ENCODE data around the gene MARCKSL1.
"Not testable (repeated sequence)": the region's sequence is repeated elsewhere in the genome, so short reads cannot be mapped to it uniquely, and the experiment has no call there.

Gene MARCKSL1, protein sequence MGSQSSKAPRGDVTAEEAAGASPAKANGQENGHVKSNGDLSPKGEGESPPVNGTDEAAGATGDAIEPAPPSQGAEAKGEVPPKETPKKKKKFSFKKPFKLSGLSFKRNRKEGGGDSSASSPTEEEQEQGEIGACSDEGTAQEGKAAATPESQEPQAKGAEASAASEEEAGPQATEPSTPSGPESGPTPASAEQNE

DNA sequence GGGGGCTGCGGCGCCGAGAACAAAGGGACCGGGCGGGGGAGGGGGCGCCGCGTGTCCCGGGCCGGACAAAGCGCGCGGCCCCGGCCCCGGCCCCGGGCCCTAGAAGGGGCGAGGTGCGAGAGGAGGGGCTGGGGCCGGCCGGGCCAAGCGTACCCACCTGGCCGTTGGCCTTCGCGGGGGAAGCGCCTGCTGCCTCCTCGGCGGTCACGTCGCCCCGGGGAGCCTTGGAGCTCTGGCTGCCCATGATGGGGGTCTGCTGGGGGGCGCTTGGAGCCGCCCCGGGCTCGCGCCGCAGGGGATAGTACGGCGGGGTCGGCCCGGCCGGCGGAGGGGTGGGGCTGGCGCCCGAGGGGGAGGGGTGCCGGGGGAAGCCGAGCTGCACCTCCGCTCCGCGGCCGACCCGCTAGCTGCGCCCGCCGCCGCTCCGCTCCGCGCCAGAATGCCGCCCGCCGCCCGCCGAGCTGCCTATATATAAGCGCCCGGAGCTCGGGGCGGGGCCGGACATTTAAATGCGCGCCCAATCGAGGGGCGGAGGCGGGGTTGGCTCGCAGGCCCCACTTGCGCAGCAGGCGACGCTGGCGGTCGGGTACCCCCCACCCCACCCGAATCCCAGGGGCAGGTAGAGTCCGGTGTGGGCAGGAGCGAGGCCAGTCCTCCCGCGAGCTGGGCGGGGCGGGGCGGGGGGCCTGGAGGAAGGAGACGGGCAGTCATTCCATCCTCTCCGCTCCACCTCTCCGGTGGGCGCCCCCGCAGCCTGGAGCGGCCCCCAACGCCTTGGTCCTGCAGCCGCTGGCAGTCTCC, at the start of gene MARCKSL1:
MARCKSL1 (minus strand) TSS at position 444 of the 801 bp plus-strand sequence; CDS start at position 244, 200 bp downstream.
- peak; percentile 45 for DNase-seq (ENCODE audit: low read depth)

DNA sequence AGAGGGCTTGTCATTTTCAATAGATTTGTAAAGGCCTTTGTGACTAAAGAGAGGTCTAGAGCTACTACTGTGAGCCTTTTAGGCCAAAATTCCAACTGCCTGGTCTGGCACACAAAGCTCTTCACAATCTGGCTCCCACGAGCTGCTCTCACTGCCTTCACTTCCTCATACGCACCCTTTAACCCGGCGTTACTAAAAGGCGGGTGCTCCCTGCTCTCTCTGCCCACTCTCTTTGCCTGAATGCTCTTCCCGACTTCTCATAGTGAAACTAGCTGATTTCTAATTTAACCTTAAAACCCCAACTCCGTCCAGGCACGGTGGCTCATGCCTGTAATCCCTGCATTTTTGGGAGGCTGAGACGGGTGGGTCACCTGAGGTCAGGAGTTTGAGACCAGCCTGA, 44.0 kb upstream of the MARCKSL1 start:
- no peak for DNase-seq (ENCODE audit: low read depth)

DNA sequence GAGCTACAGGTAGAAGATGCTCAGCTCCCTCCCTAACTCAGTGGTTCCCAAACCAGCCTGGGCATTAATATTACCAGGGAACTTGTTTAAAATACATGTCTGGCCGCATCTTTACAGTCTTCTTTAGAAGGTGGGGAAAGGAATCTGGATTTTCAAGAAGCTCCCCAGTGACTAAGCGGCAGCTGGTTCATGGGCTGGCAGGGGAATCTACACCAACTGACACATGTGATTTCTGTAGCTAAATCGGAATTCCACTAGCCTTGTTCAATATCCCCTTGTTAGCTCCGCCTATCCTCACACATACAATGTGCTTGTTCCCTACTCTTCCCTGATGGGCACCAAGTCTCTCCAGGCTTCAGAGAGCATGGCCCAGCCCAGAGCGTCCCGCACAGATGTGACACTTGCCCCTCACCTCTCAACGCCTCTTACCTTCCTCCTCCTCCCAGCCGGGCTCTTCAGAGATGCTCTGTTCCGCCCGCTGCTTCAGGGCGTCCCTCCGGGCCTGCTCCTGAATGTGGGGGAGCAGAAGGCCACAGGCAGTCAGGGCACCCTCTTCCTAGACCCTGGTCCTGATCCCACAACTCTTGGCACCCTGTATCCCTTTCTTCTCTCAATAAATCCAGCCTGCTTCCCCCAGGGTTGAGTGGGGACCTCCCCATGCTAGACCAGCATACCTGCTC, 41.6 kb upstream of the MARCKSL1 start:
- DNase-seq (ENCODE audit: low read depth), result no peak

DNA sequence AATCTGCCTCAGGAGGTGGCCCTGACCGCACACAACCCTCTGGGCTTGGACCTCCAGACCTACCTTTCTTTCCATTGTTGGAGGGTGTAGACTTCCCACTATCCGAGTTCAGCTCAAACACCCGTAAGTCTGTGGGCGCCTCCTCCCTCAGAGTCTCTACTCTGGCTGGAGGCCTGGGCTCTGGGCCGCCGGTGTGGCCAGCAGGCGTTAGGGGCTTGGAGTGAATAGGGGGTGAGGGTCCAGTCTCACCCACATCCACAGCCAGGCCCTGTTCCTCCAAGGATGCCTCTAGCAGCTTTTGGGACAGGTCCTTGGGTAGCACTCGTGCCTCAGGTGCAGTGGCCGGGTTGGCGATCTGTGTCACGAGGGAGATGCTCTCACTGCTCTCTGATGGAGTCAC, 40.2 kb upstream of the MARCKSL1 start:
- no peak for DNase-seq (ENCODE audit: low read depth)

DNA sequence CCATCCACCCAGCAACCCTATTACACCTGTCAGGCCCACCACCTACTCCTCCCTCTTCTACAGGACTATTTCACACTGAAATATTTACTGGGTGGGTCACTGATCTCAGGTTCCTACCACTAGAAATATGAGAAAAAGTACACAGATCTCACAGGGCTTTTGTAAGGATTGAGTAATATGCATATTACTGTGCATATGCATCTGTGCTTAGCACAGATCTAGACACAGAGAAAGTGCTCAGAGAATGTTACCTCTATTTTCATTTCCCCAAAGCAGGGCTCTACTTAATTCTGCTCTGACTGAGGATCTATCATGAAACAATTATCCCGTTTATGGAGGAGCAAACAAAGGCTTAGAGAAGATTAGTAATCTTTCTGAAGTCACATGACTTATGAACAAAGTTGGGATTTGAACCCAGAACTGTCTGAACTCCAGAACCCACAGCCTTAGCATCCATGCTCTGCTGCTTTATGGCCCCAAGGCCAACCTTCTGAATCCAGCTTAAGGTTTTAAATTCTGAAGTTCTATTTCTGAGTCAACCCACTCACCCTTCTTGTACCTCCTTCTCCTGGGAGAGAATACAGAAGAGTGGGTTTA, 38.1 kb upstream of the MARCKSL1 start:
- no peak for DNase-seq (ENCODE audit: low read depth)

DNA sequence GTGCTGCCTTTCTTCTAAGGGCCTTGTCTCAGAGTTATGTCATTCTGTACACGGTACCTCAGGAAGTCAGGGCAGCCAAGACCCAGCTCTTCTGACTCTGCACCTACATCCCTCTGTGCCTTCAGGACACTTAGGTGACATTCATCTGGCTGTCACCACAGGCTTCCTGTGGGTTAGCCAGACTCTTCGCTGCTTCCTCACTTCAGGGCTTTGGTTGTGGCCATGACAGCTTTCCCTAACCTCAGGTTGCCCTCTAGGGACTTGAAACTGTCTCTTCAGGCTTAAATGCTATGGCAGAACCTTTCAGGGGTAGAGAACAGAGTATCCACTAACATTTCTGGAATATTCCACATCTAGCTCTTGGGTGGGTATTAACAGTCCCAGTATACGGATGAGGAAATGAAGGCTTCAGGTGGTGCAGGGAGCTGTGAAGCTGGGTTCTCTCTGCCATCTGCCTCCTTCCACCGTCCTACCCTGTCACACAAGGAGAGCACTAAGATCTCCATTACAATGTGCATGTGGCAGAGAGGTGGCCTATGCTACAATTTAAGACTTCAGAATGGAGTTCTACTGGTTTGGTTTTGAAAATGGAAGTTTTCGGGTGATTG, 36.2 kb upstream of the MARCKSL1 start:
- DNase-seq (ENCODE audit: low read depth), result no peak

DNA sequence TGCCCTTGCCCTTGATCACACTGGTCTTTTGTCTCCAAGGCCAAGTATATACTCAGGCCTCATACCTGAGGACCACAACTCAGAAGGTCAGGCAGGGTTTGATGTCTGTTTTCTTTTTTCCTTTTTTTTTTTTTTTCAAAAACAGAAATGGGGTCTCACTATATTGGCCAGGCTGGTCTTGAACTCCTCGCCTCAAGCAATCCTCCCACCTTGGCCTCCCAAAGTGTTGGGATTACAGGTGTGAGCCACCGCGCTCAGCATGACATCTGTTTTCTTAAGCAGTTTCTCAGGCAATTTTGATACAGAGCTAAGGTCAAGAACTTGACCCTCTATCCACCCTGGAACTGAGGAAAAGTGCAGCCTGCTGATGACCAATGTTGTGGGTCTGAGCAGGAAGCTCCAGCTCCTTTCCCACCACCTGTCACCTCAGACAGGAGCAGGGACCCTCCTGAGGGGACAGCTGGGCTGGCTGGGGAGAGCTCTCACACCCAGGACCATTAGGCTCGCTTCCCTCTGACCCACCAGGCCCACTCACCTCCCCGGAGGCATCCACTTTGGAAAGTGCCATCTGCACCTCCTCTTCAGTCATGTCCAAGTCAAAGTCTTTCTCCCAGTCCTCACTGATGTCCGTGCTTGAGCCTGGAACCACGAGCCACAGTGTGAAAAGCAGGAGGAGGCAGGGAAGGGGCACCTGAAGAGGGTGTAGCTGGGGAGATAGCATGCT, 32.0 kb upstream of the MARCKSL1 start:
- DNase-seq (ENCODE audit: low read depth), result no peak

DNA sequence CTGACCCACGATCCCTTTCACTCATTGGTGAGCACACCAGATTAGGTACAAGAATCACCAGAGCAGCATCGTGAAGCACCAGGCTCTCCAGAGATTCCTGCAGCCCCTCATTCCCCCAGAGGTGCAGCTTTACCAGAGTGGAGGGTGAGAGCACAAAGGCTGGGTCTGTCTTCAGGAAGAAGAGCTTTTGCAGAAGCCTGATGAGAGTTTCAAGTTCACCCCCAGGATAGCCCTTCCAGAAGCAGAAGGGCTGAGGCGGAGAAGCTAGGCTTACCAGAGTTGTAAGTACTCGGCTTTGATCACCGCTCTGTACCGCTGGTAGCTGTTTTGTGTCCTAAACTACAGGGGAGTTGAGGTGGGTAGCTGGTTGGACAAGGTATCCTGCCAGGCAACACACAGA, 29.4 kb upstream of the MARCKSL1 start:
- DNase-seq (ENCODE audit: low read depth), result no peak

DNA sequence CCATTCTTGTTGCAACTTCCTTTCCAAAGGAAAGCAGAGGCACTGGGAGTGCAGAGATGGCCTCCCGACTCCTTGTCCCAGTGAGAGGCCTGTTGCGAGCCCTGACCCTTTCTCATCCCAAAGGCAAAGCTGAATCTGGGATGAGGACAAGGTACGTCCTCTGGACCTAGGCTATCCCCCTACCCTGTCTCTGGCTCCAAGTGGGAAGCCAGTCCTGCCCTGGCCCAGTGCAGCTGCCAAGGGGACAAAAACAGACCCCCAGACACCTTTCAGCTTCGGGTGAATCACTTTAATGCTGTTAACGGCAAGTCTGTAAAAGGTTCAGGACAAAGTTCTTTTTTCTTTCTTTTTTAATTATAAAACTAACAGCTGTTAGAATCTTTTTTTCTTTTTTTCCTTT, 28.8 kb upstream of the MARCKSL1 start:
- no peak for DNase-seq (ENCODE audit: low read depth)

DNA sequence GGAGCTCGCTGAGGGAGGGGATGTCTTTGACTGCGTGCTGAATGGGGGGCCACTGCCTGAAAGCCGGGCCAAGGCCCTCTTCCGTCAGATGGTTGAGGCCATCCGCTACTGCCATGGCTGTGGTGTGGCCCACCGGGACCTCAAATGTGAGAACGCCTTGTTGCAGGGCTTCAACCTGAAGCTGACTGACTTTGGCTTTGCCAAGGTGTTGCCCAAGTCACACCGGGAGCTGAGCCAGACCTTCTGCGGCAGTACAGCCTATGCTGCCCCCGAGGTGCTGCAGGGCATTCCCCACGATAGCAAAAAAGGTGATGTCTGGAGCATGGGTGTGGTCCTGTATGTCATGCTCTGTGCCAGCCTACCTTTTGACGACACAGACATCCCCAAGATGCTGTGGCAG, 27.7 kb upstream of the MARCKSL1 start:
- DNase-seq (ENCODE audit: low read depth), result no peak

DNA sequence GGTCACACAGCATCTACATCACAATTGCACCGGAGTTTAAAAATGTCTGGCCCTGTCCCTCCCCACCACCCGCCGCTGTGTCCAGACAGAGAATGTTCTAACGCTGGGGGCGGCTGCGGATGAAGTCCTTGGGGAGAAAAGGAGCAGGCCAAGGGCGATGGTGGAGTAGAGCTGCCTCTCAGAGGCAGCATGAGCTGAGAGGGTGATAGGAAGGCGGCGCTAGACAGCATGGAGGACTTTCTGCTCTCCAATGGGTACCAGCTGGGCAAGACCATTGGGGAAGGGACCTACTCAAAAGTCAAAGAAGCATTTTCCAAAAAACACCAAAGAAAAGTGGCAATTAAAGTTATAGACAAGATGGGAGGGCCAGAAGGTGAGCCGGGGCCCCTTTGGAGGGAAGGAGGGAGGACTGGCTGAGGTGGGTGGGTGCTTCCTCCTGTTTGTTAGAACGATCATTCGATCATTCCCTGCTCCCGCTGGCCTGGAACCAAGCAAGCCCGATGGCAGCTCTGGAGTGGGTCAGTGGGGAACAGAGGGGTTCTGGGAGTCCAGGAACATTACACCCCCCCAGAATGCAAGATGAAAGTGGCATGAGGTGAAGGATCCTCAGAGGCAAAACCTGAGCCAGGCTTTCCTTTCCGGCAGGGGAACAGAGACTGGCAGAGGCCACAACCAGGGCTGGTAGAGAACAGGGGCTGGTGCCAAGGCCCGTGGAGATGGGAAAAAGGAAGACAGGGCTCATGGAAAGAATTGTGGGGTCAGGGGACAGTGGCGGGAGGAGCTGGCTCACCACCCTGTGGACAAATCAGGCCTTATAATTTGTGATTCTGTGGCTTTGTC, 26.7 kb upstream of the MARCKSL1 start, which contains the start of the genes FAM229A and TSSK3:
FAM229A (minus strand) TSS at position 12 of the 840 bp plus-strand sequence. CDS start 394 bp downstream, outside the sequence.
TSSK3 (plus strand) TSS at position 66 of the 840 bp plus-strand sequence; CDS start at position 229, 163 bp downstream.
- no peak for DNase-seq (ENCODE audit: low read depth)

DNA sequence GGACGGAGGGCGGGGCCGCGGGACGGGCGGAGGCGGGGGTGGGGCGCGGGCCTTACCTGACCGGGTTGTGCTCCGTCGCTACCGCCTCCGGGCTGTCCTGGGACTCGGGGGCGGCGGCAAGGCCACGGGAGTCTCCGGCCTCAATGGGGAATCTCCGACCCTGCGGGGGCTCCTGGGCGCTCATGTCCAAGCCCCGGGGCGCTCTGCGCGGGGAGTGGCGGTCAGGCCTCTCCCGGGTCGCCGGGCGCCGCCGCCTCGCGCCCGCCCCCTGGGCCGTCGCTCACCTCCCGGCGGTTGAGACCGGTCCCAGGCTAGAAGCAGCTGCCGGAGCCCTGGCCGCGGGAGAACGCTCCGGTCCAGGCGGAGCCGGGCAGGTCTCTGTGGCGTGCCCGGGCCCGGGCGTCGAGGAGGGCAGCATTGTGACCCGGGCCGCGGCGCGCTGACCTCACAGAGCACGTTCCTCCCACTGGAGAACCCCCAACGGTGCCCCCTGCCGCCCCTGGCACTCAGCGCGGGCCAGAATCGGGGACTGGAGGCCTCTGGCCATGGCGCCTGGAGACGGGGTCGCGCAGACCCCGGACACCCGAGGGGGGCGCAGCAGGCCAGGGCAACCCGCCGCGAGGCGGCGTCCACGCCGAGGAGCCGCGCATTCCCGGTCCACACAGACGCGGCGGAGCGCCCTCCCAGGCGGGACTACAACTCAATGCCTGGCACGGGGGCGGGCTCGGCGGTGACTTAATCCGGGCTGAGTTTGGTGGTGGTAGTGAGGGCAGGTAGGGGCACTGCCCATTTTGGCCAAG, 25.8 kb upstream of the MARCKSL1 start:
- DNase-seq (ENCODE audit: low read depth), result no peak

DNA sequence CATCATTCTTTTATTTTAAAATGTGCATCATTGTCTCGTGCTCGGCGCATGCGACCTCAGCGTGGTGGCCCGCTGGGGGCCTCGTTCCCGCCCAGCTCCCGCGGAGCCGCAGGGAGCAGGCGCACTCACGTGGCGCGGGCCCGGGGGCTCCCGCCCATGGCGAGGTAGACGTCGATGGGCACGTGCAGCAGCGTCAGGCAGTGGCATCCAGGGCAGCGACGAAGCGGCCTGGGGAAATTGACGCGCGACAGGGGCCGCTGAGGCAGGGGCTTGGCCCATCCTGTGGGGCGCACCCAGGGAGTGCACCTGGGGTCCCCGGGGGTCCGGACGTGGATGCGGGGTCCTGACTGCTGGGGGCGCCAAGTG, 25.3 kb upstream of the MARCKSL1 start:
- DNase-seq (ENCODE audit: low read depth), result no peak

DNA sequence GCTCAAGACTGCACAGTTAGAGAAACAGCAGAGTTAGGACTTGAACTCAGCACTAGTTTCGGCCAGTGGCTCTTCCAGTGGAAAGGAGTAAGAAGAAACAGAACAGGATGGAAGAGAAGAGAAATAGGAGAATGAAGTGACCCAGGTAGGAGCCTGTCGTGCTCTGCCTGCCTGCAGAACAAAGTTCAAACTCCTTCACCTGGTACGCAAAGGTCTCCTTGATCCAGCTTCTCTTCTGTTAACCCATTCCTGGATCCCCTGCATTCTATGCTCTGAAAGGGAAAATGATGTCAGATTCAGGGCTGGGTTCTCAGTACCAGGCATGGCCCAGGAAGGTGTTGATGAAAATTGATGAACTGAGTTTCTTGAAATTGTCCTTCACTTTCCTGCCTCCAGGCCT, 22.4 kb upstream of the MARCKSL1 start:
- no peak for DNase-seq (ENCODE audit: low read depth)

DNA sequence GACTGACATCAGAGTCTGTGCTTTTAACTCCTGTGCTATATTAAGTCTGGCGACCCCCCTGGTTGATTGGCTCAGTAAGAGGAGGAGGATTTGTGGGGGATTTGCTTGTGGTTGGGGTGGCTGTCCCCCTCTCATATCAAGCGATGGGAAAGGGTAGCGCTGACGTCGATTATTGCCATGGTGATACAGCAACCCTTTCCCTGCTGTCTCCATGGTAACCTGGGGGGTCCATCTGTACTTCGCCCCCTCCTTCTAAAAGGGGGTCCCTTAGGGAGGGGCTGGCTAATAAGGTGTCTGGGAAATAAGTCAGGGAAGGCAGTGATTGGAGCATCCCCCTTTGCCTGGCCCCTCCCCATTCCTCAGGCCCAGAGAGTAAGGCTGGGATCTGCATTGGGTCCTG, 21.6 kb upstream of the MARCKSL1 start:
- DNase-seq (ENCODE audit: low read depth), result no peak

DNA sequence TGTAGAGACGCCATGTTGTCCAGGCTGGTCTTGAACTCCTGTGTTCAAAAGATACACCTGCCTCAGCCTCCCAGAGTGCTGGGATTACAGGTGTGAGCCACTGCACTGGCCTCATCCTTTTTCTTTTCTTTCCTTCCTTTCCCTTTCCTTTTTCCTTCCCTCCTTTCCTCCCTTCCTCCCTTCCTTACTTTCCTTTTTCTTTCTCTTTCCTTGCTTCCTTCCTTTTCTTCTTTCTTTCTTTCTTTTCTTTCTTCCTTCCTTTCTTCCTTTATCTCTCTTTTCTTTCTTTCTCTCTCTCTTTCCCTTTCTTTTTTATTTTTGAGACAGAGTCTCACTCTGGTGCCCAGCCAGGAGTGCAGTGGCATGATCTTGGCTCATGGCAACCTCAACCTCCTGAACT, 20.4 kb upstream of the MARCKSL1 start:
- no peak for DNase-seq (ENCODE audit: low read depth)

DNA sequence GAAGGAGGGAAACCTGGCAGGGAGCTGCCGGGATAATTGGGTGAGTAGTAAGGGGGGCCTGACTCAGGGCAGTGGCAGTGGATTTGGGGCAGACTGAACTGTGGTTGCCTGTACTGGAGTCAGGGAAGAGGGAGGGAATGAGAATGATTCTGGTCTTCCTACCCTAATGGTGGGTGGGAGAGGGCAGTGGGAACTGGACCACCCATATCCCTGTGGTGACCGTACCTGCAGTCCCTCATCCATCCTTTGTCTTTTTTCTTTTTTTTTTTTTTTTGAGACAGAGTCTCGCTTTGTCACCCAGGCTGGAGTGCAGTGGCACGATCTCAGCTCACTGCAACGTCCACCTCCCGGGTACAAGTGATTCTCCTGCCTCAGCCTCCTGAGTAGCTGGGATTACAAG, 19.7 kb upstream of the MARCKSL1 start:
- DNase-seq (ENCODE audit: low read depth), result not testable (repeated sequence)

DNA sequence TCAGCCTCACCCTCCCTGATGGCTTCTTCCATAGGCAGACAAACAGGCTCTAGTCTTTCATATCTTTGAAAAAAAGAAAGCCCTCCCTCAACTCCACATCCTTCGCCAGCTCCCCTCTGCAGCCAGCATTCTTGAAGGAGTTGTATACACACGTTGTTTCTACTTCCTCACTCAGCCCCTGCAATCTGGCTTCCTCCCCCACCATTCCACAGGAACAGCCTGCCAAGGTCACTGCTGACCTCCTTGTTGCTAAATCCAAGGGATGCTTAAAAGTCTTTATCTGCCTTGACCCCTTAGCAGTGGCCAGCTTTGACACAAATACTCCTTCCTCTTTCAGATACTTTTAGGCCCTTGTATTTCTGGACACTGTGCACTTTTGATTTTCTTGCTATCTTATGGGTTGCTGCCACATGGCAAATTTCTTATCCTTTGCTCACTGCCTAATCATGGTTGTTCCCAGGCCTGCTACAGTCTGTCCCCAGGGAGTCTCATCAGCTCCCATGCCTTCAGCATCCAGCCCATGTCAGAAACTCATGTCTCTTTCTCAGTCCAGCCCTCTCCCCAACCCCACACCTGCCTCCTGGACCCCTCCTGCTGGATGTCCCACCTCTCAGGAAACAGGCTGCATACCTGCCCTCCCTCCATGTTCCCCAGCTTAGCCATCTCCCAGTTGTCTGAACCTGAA, 18.0 kb upstream of the MARCKSL1 start:
- DNase-seq (ENCODE audit: low read depth), result no peak

DNA sequence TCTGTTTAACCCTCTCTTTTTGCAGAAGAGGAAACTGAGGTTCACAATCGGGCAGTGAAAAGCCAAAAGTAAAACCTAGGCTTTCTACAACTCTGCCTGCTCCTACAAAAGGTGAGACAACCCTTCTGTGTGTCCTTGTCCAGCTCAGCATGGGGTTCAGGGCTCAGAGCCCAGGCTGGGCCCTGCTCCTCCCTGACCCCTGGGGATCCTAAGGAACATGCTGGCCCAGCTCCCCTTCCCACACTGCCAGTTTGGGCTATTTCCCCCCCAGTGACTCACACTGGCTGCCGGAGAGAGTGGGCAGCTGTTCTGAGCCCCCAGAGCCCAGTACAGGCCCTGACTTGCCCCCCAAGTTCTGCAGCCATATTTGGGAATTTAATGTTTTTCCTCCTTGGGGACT, 17.4 kb upstream of the MARCKSL1 start:
- DNase-seq (ENCODE audit: low read depth), result no peak

All from CMK (cell line).